ENCODE data around the gene BMP8A.

The BMP8A gene

DNA sequence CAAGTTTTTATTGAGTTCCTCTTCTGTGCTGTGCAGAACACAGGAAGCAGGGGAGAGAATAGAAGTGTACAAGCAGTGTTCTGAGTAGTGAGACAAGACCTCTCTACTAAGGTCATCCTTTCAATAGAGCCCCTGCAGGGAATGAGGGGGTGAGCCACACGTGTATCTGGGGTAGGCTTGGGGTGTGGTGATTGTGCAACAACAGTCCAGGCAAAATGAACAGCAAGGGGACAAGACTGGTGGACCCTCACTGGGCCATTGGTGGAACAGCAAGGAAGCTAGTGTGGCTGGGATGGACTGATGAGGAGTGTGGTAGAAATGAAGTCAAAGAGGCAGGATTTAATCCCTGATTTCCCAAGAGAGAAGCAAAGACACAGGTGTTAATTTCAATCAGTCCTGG lies 8.2 kb upstream of the BMP8A start:
- CTCF ChIA-PET: no interaction called here
- no peak for TF ChIP-seq ZNF48 (tag by site-specific recombination; IDR thresholded peaks at IDR 0.05)
- TF ChIP-seq ZSCAN16 (tag by site-specific recombination; IDR thresholded peaks at IDR 0.05): no peak
- TF ChIP-seq SP7 (tag by site-specific recombination; IDR thresholded peaks at IDR 0.05): no peak
- H3K36me3 ChIP-seq (ENCODE audit: control insufficient read depth in 2 of 2, insufficient read depth in 1 of 2, low read length in 2 of 2): peaks cover 27 to 83% of the 10 kb centered on the region in 2 experiments
- H3K27ac ChIP-seq (ENCODE audit: extremely low read depth, low read depth, low read length): no peak overlapping the region
- H3K4me3 ChIP-seq (ENCODE audit: low read depth, low read length): no peak overlapping the region
- POLR2A ChIA-PET: interaction anchor here (0.7 kb wide), 1 partner anchor 776 kb away, joined by 7 read pairs; no protein-coding TSS in a partner anchor
- H3K9me3 ChIP-seq (ENCODE audit: control insufficient read depth, insufficient read depth, low read depth, low read length): no peaks in the 10 kb centered on the region
- no peaks in the 10 kb centered on the region for H3K4me1 ChIP-seq (ENCODE audit: control insufficient read depth, insufficient read depth, low read length)

DNA sequence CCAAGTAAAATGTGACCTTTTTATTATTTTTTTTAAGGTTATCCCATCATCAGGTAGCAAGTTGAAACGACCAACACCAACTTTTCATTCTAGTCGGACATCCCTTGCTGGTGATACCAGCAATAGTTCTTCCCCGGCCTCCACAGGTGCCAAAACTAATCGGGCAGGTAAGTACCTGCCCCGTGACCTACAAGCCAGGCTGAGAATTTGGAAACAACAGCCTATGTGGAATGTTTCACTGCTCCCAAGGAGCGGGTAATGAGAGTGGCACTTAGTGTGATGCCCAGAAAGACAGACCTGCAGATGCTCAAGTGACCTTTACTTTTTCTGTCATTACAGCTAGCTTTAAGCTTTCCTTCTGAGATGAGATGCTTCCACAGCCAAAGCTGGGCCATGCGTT lies 6.9 kb upstream of the BMP8A start:
- Histone ChIP-seq H3K4me3 (ENCODE audit: low read depth, low read length) (no peak overlapping the region), H3K4me1 (ENCODE audit: control insufficient read depth, insufficient read depth, low read length) (no peaks in the 10 kb centered on the region), H3K36me3 (ENCODE audit: control insufficient read depth in 2 of 2, insufficient read depth in 1 of 2, low read length in 2 of 2) (peaks cover 27 to 71% of the 10 kb centered on the region in 2 experiments), H3K9me3 (ENCODE audit: control insufficient read depth, insufficient read depth, low read depth, low read length) (no peaks in the 10 kb centered on the region), H3K27ac (ENCODE audit: extremely low read depth, low read depth, low read length) (no peak overlapping the region)
- ChIA-PET CTCF (no interaction called here), POLR2A (no interaction called here)
- TF ChIP-seq ZNF548 (tag by site-specific recombination; IDR thresholded peaks at IDR 0.05): no peak
- no peak for TF ChIP-seq HOXA7 (CRISPR knock-in tag; IDR thresholded peaks at IDR 0.05; ENCODE audit: borderline replicate concordance)
- TF ChIP-seq ZNF621 (tag by site-specific recombination; IDR thresholded peaks at IDR 0.05): no peak
- no peak for TF ChIP-seq ZNF530 (tag by site-specific recombination; IDR thresholded peaks at IDR 0.05; ENCODE audit: low read depth)
- no peak for TF ChIP-seq YY1 (tag by site-specific recombination; IDR thresholded peaks at IDR 0.05)
- no peak for TF ChIP-seq ZNF184 (tag by site-specific recombination; IDR thresholded peaks at IDR 0.05)
- TF ChIP-seq ZNF2 (tag by site-specific recombination; IDR thresholded peaks at IDR 0.05): no peak
- no peak for TF ChIP-seq ZNF391 (tag by site-specific recombination; IDR thresholded peaks at IDR 0.05; ENCODE audit: borderline replicate concordance, low read depth)
- no peak for TF ChIP-seq ZFP41 (tag by site-specific recombination; IDR thresholded peaks at IDR 0.05; ENCODE audit: borderline replicate concordance)
- no peak for TF ChIP-seq ZNF416 (tag by site-specific recombination; IDR thresholded peaks at IDR 0.05)

DNA sequence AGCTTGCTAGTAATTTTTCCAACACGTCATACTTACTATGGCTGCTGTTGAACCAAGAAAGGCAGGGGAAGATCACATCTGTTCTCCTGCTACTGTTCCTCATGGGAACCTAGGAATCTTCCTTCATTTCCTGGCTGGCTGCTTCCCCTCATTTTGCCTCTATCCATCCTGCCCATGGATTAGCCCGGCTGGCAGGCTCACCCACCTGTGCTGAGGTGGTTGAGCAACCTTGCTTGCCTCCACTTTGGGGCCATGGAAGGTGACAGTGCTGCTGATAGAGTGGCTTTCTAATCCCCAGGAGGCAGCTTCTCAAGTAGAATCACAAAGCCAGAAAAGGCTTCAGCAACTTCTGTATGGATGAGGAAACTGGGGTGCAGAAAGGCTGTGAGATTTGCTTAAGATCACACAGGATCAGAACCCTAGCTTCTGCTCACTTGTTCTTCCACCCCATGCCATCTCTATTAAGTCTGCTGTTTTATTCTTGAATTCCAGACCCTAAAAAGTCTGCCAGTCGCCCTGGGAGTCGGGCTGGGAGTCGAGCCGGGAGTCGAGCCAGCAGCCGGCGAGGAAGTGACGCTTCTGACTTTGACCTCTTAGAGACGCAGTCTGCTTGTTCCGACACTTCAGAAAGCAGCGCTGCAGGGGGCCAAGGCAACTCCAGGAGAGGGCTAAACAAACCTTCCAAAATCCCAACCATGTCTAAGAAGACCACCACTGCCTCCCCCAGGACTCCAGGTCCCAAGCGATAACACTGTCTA lies 6.2 kb upstream of the BMP8A start:
- H3K27ac ChIP-seq (ENCODE audit: extremely low read depth, low read depth, low read length): no peak overlapping the region
- POLR2A ChIA-PET: no interaction called here
- H3K36me3 ChIP-seq (ENCODE audit: control insufficient read depth in 2 of 2, insufficient read depth in 1 of 2, low read length in 2 of 2): peaks cover 22 to 64% of the 10 kb centered on the region in 2 experiments
- CTCF ChIA-PET: no interaction called here
- H3K4me1 ChIP-seq (ENCODE audit: control insufficient read depth, insufficient read depth, low read length): no peaks in the 10 kb centered on the region
- no peak overlapping the region for H3K4me3 ChIP-seq (ENCODE audit: low read depth, low read length)
- TF ChIP-seq, protein P1, sequence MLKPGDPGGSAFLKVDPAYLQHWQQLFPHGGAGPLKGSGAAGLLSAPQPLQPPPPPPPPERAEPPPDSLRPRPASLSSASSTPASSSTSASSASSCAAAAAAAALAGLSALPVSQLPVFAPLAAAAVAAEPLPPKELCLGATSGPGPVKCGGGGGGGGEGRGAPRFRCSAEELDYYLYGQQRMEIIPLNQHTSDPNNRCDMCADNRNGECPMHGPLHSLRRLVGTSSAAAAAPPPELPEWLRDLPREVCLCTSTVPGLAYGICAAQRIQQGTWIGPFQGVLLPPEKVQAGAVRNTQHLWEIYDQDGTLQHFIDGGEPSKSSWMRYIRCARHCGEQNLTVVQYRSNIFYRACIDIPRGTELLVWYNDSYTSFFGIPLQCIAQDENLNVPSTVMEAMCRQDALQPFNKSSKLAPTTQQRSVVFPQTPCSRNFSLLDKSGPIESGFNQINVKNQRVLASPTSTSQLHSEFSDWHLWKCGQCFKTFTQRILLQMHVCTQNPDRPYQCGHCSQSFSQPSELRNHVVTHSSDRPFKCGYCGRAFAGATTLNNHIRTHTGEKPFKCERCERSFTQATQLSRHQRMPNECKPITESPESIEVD (tag by site-specific recombination; IDR thresholded peaks at IDR 0.05): no peak
- TF ChIP-seq ZNF214 (tag by site-specific recombination; IDR thresholded peaks at IDR 0.05; ENCODE audit: borderline replicate concordance) (no peak), ZNF530 (tag by site-specific recombination; IDR thresholded peaks at IDR 0.05; ENCODE audit: low read depth) (no peak), ZNF23 (tag by site-specific recombination; IDR thresholded peaks at IDR 0.05; ENCODE audit: borderline replicate concordance) (no peak), IKZF3 (tag by site-specific recombination; IDR thresholded peaks at IDR 0.05) (no peak), ZEB2 (tag by site-specific recombination; IDR thresholded peaks at IDR 0.05) (no peak), ZXDB (tag by site-specific recombination; IDR thresholded peaks at IDR 0.05) (no peak), ZNF174 (tag by site-specific recombination; IDR thresholded peaks at IDR 0.05) (no peak), ZNF324 (tag by site-specific recombination; IDR thresholded peaks at IDR 0.05) (no peak), ZNF664 (tag by site-specific recombination; IDR thresholded peaks at IDR 0.05) (no peak), SCRT2 (tag by site-specific recombination; IDR thresholded peaks at IDR 0.05) (no peak), ZSCAN16 (tag by site-specific recombination; IDR thresholded peaks at IDR 0.05) (no peak), ZNF623 (tag by site-specific recombination; IDR thresholded peaks at IDR 0.05) (no peak), SALL2 (tag by site-specific recombination; IDR thresholded peaks at IDR 0.05; ENCODE audit: borderline replicate concordance) (no peak), ZNF184 (tag by site-specific recombination; IDR thresholded peaks at IDR 0.05) (no peak)
- TF ChIP-seq, protein P2, sequence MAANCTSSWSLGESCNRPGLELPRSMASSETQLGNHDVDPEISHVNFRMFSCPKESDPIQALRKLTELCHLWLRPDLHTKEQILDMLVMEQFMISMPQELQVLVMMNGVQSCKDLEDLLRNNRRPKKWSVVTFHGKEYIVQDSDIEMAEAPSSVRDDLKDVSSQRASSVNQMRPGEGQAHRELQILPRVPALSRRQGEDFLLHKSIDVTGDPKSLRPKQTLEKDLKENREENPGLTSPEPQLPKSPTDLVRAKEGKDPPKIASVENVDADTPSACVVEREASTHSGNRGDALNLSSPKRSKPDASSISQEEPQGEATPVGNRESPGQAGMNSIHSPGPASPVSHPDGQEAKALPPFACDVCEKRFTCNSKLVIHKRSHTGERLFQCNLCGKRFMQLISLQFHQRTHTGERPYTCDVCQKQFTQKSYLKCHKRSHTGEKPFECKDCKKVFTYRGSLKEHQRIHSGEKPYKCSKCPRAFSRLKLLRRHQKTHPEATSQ (tag by site-specific recombination; IDR thresholded peaks at IDR 0.05): no peak
- TF ChIP-seq, protein P3, sequence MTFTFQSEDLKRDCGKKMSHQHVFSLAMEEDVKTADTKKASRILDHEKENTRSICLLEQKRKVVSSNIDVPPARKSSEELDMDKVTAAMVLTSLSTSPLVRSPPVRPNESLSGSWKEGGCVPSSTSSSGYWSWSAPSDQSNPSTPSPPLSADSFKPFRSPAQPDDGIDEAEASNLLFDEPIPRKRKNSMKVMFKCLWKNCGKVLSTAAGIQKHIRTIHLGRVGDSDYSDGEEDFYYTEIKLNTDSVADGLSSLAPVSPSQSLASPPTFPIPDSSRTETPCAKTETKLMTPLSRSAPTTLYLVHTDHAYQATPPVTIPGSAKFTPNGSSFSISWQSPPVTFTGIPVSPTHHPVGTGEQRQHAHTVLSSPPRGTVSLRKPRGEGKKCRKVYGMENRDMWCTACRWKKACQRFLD (tag by site-specific recombination; IDR thresholded peaks at IDR 0.05): no peak
- TF ChIP-seq, protein P4, sequence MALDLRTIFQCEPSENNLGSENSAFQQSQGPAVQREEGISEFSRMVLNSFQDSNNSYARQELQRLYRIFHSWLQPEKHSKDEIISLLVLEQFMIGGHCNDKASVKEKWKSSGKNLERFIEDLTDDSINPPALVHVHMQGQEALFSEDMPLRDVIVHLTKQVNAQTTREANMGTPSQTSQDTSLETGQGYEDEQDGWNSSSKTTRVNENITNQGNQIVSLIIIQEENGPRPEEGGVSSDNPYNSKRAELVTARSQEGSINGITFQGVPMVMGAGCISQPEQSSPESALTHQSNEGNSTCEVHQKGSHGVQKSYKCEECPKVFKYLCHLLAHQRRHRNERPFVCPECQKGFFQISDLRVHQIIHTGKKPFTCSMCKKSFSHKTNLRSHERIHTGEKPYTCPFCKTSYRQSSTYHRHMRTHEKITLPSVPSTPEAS (tag by site-specific recombination; IDR thresholded peaks at IDR 0.05): no peak
- no peaks in the 10 kb centered on the region for H3K9me3 ChIP-seq (ENCODE audit: control insufficient read depth, insufficient read depth, low read depth, low read length)

All from HEK293 (cell line).